LHCN-M2 (cell line): ENCODE data around the gene HBB. TPM values are rescaled to one million over a fixed set of nuclear protein-coding genes. Genes with fewer than 3 reads are reported as not detected.

Source experiments
- DNase-seq: peaks from one replicate; pipeline ENCODE4 v3.0.0-alpha.2; 2012; ENCODE audit warnings: low read depth
- total RNA-seq: library from RNA; depleted of rRNA; stranded (reverse); fragments of >200 nt; gene quantifications from 2 replicates; pipeline ENCODE4 v1.2.3, GENCODE V29; 2014; rRNA removed

HBB gene
- total RNA-seq, 1 experiment from 2014 or later: not detected

- no peak for DNase-seq
These were observed 1.3 kb upstream of the HBB start for GRCh38 chr11:5228124-5228523.

GRCh38 chr11:5227681-5228080 is 810 bp upstream of the HBB start:
- DNase-seq: no peak

DNA sequence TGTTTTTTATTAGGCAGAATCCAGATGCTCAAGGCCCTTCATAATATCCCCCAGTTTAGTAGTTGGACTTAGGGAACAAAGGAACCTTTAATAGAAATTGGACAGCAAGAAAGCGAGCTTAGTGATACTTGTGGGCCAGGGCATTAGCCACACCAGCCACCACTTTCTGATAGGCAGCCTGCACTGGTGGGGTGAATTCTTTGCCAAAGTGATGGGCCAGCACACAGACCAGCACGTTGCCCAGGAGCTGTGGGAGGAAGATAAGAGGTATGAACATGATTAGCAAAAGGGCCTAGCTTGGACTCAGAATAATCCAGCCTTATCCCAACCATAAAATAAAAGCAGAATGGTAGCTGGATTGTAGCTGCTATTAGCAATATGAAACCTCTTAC is 1.4 kb downstream of the HBB start:
- DNase-seq: no peak

- no peak for DNase-seq
These were observed 2.1 kb downstream of the HBB start for GRCh38 chr11:5224538-5225479.

GRCh38 chr11:5223686-5224085 is 3.2 kb downstream of the HBB start:
- no peak for DNase-seq

- no peak for DNase-seq
These were observed 3.7 kb downstream of the HBB start for GRCh38 chr11:5223146-5223545.

- DNase-seq: no peak
These were observed 16.4 kb downstream of the HBB start for GRCh38 chr11:5210376-5210885.

GRCh38 chr11:5204787-5205186 is 22.1 kb downstream of the HBB start:
- DNase-seq: peak; percentile 63

- DNase-seq: no peak
These were observed 23.5 kb downstream of the HBB start for GRCh38 chr11:5203366-5203765.

- no peak for DNase-seq
These were observed 26.3 kb downstream of the HBB start, which contains the start of gene OR51V1 for GRCh38 chr11:5200582-5200981. Gene OR51V1 (minus strand): TSS chr11:5200682. CDS start chr11:5200682, 0 bp downstream.

- DNase-seq: no peak
These were observed 28.6 kb downstream of the HBB start for GRCh38 chr11:5198285-5198684.

DNA sequence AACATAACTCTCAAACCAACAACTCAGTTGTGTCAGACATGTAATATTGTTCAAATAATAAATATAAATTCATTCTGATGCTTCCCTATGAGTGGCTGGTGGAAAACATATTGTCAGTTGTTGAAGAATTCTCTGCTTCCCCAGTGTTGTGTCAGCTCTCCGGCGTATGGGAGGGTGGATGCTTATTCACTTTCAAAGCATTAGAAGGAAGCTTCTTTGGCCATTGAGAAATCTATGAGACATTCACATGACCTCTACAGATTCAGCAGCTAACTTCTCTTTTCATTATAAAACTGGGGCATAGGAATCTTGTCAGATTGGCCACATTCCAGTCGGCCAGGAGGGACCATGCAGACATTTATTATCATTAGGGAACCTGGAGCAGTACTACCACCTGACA is 29.3 kb downstream of the HBB start:
- no peak for DNase-seq

DNA sequence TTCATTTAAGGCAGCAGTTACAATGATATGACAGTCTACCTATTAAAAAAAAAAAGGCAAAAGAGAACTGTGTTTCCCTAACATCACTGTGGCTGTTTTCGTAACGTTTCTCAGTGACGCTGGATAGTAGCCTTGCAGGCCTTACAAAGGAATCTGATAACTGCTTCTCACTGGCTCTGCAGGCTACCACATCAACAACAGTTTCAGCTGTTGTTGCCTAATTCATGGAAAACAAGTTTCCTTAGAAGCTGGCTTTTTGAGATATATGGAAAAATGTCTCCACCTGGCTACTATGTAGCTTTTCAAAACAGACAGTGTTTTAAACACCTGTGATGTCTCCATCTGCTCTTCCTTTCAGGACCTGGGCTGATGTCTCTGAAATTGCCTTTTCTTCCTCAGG is 30.1 kb downstream of the HBB start:
- no peak for DNase-seq

GRCh38 chr11:5196067-5196466 is 30.8 kb downstream of the HBB start:
- no peak for DNase-seq

- no peak for DNase-seq
These were observed 34.1 kb downstream of the HBB start for GRCh38 chr11:5192738-5193137.

GRCh38 chr11:5188201-5188600 is 38.7 kb downstream of the HBB start:
- no peak for DNase-seq

- DNase-seq: peak; percentile 5
These were observed 48.6 kb downstream of the HBB start for GRCh38 chr11:5178046-5178837.

Other genes starting within 250 kb of the HBB start
- not detected in 2 replicates for gene OR51L1, start 232.2 kb downstream of the HBB start, total RNA-seq
- not detected in 2 replicates for gene OR52J3, start 180.5 kb downstream of the HBB start, total RNA-seq
- not detected in 2 replicates for gene OR52E2, start 167.4 kb downstream of the HBB start, total RNA-seq
- gene OR52E1, start 157.5 kb downstream of the HBB start, total RNA-seq: not detected in 2 replicates
- not detected in 2 replicates for gene OR52A5, start 88.7 kb downstream of the HBB start, total RNA-seq
- gene OR52A1, start 72.3 kb downstream of the HBB start, total RNA-seq: not detected in 2 replicates
- gene OR51V1, start 26.4 kb downstream of the HBB start, total RNA-seq: not detected in 2 replicates
- not detected in 2 replicates for gene HBD, start 7.4 kb upstream of the HBB start, total RNA-seq
- not detected in 2 replicates for gene HBG1, start 22.8 kb upstream of the HBB start, total RNA-seq
- not detected in 2 replicates for gene HBG2, start 27.7 kb upstream of the HBB start, total RNA-seq
- not detected in 2 replicates for gene HBE1, start 42.9 kb upstream of the HBB start, total RNA-seq
- gene OR51B4, start 74.9 kb upstream of the HBB start, total RNA-seq: not detected in 2 replicates
- not detected in 2 replicates for gene OR51B2, start 97.2 kb upstream of the HBB start, total RNA-seq
- not detected in 2 replicates for gene OR51B5, start 116.5 kb upstream of the HBB start, total RNA-seq
- not detected in 2 replicates for gene OR51B6, start 124.4 kb upstream of the HBB start, total RNA-seq
- gene OR51M1, start 156.7 kb upstream of the HBB start, total RNA-seq: not detected in 2 replicates
- gene OR51Q1, start 195.0 kb upstream of the HBB start, total RNA-seq: not detected in 2 replicates
- not detected in 2 replicates for gene OR51I1, start 214.4 kb upstream of the HBB start, total RNA-seq
- gene OR51I2, start 222.3 kb upstream of the HBB start, total RNA-seq: not detected in 2 replicates